Calu3 (cell line): ENCODE results near the gene FERMT2. TPM values are rescaled to one million over a fixed set of nuclear protein-coding genes. Genes with fewer than 3 reads are reported as not detected.

Source experiments
- BruUV-seq: library from RNA; stranded (reverse); fragments of 400-500 nt; replicated peaks from 2 replicates; lab custom pipeline; 2021; lab: Mats Ljungman, UMichigan
- CTCF ChIA-PET: fragments of 300-600 bp; sonication (Branson Sonifier 250); formaldehyde crosslinking; loops from one replicate; lab custom pipeline; 2022; ENCODE audit warnings: antibody characterized with exemption; lab: Charles Lee
- DNase-seq: peaks from one replicate; pipeline ENCODE4 v3.0.0; 2022
- H3K27ac Mint-ChIP-seq: one replicate; pipeline ENCODE4 v1.8.0; 2022; ENCODE audit warnings: mixed read lengths; ENCODE audit not compliant: unreplicated experiment
- H3K27me3 Mint-ChIP-seq: one replicate; pipeline ENCODE4 v1.8.0; 2022; ENCODE audit warnings: mixed read lengths; ENCODE audit not compliant: unreplicated experiment
- H3K36me3 Mint-ChIP-seq: one replicate; pipeline ENCODE4 v1.8.0; 2022; ENCODE audit warnings: mild to moderate bottlenecking, moderate library complexity, mixed read lengths; ENCODE audit not compliant: insufficient read depth, unreplicated experiment
- H3K4me1 Mint-ChIP-seq: one replicate; pipeline ENCODE4 v1.8.0; 2022; ENCODE audit warnings: mild to moderate bottlenecking, low read depth, mixed read lengths; ENCODE audit not compliant: unreplicated experiment
- H3K4me3 Mint-ChIP-seq: one replicate; pipeline ENCODE4 v1.8.0; 2022; ENCODE audit warnings: mild to moderate bottlenecking, low read depth, moderate library complexity, mixed read lengths; ENCODE audit not compliant: unreplicated experiment
- H3K9me3 Mint-ChIP-seq: one replicate; pipeline ENCODE4 v1.8.0; 2022; ENCODE audit warnings: low read depth, mixed read lengths; ENCODE audit not compliant: unreplicated experiment
- CTCF ChIP-seq: fragments of 200-600 bp; IDR thresholded peaks from one replicate; pipeline ENCODE4 v1.8.0; 2022; ENCODE audit warnings: antibody characterized with exemption; ENCODE audit not compliant: unreplicated experiment
- intact Hi-C: fragments of 100-400 bp; cut with micrococcal nuclease; formaldehyde crosslinking; loops from one replicate; pipeline ENCODE4 v1.10.0; 2022; ENCODE audit not compliant: unreplicated experiment
- total RNA-seq: library from RNA; stranded (reverse); gene quantifications from 2 replicates; pipeline ENCODE4 v1.2.3, GENCODE V29; 2022

Gene FERMT2
- total RNA-seq, 1 experiment from 2014 or later: 21.0 TPM

- intact Hi-C loops: loop anchor here (10.0 kb wide), 1 partner anchor 400 kb away; the partner anchor contains the start of genes GPR137C and TXNDC16
- no peaks in the 10 kb centered on the region for H3K27me3 Mint-ChIP-seq
- BruUV-seq: no TSS peak
Observed at GRCh38 chr14:52954346-52955214, 3.7 kb upstream of the FERMT2 start.

GRCh38 chr14:52951681-52952554, 1.1 kb upstream of the FERMT2 start:
- CTCF ChIA-PET: interaction anchor here (0.6 kb wide), 1 partner anchor 126 kb away, joined by 3 read pairs; no protein-coding TSS in a partner anchor
- peak; percentile 13 for TF ChIP-seq CTCF
- Mint-ChIP-seq H3K36me3 (peaks cover 26% of the 10 kb centered on the region), H3K27ac (no peak overlapping the region), H3K4me1 (peaks cover 10% of the 10 kb centered on the region), H3K4me3 (peak overlapping the region; percentile 94), H3K27me3 (no peaks in the 10 kb centered on the region), H3K9me3 (no peaks in the 10 kb centered on the region)
- BruUV-seq: TSS peak; percentile 88
- intact Hi-C loops: loop anchor here (10.0 kb wide), 1 partner anchor 397 kb away; the partner anchor contains the start of genes GPR137C and TXNDC16
- DNase-seq: peak; percentile 58

More at GRCh38 chr14:52954346-52955214, 3.7 kb upstream of the FERMT2 start:
- CTCF ChIA-PET: no interaction called here
- Mint-ChIP-seq H3K36me3 (peaks cover 11% of the 10 kb centered on the region), H3K9me3 (no peaks in the 10 kb centered on the region), H3K27ac (no peak overlapping the region), H3K4me1 (peaks cover 2% of the 10 kb centered on the region), H3K4me3 (no peak overlapping the region)
- TF ChIP-seq CTCF: no peak
- DNase-seq: no peak

GRCh38 chr14:52950410-52950897, 396 bp downstream of the FERMT2 start:
- peak; percentile 57 for DNase-seq
- no TSS peak for BruUV-seq
- H3K4me1 Mint-ChIP-seq: peaks cover 10% of the 10 kb centered on the region

More at GRCh38 chr14:52950410-52950897, 396 bp downstream of the FERMT2 start:
- peak overlapping the region; percentile 94 for H3K4me3 Mint-ChIP-seq
- H3K9me3 Mint-ChIP-seq: no peaks in the 10 kb centered on the region
- H3K36me3 Mint-ChIP-seq: peaks cover 26% of the 10 kb centered on the region
- intact Hi-C loops: loop anchor here (10.0 kb wide), 1 partner anchor 396 kb away; the partner anchor contains the start of genes GPR137C and TXNDC16
- peak overlapping the region; percentile 84 for H3K27ac Mint-ChIP-seq
- TF ChIP-seq CTCF: no peak
- CTCF ChIA-PET: interaction anchor here (0.5 kb wide), 1 partner anchor 29 kb away, joined by 3 read pairs; no protein-coding TSS in a partner anchor
- no peaks in the 10 kb centered on the region for H3K27me3 Mint-ChIP-seq
